SK-N-SH (cell line): ENCODE results near the gene RAB15. TPM values are rescaled to one million over a fixed set of nuclear protein-coding genes. Genes with fewer than 3 reads are reported as not detected.

Source experiments
- CTCF ChIA-PET: fragments of 300-600, 350-600 bp; formaldehyde crosslinking; extraction: SDS; loops from one replicate; lab custom pipeline; 2021; lab: Yijun Ruan, JAX
- POLR2A ChIA-PET: fragments of 350-600 bp; sonication (Branson Sonifier 250); formaldehyde crosslinking; extraction: SDS; loops from one replicate; lab custom pipeline; 2020; ENCODE audit warnings: antibody characterized with exemption, inconsistent platforms; lab: Yijun Ruan, JAX
- DNase-seq: peaks from one replicate; pipeline ENCODE4 v3.0.0; 2012
- H2AFZ ChIP-seq: fragments of 200-600 bp; sonication (generic); 2 replicates; pipeline ENCODE4 v1.8.1; 2016; ENCODE audit warnings: antibody characterized with exemption, mild to moderate bottlenecking, low read depth
- H3F3A ChIP-seq: fragments of 200-600 bp; sonication (generic); replicated peaks from 2 replicates; pipeline ENCODE3; 2016; ENCODE audit warnings: antibody characterized with exemption, mild to moderate bottlenecking; ENCODE audit not compliant: insufficient read depth
- H3K27ac ChIP-seq, 2 experiments: fragments of 200-500 bp in 1 of 2; fragments of 200-600 bp in 1 of 2; sonication (Bioruptor generic) in 1 of 2; sonication (generic), shearing (Covaris generic) in 1 of 2; 2 replicates each; pipeline versions ENCODE4 v1.5.1 to v1.6.1; 2014 to 2016; ENCODE audit warnings: low read depth in 2 of 2, inconsistent platforms in 1 of 2, low read length in 1 of 2, mild to moderate bottlenecking in 1 of 2, mixed read lengths in 1 of 2
- H3K27me3 ChIP-seq: fragments of 200-600 bp; sonication (generic), shearing (Covaris generic); 2 replicates; pipeline ENCODE4 v1.6.1; 2016; ENCODE audit warnings: mixed run types; ENCODE audit not compliant: insufficient read depth
- H3K36me3 ChIP-seq, 2 experiments: fragments of 200-500 bp in 1 of 2; fragments of 200-600 bp in 1 of 2; sonication (Bioruptor generic) in 1 of 2; sonication (generic) in 1 of 2; replicated peaks in 1 of 2; 2 replicates each; pipeline versions ENCODE3 to v1.5.1; 2014 to 2016; ENCODE audit warnings: low read length in 1 of 2, mild to moderate bottlenecking in 1 of 2; ENCODE audit not compliant: insufficient read depth in 2 of 2, control insufficient read depth in 1 of 2
- H3K4me1 ChIP-seq, 2 experiments: fragments of 200-500 bp in 1 of 2; fragments of 200-600 bp in 1 of 2; sonication (Bioruptor generic) in 1 of 2; sonication (generic), shearing (Covaris generic) in 1 of 2; 2 replicates each; pipeline versions ENCODE4 v1.5.1 to v1.6.1; 2014 to 2016; ENCODE audit warnings: low read depth in 1 of 2, low read length in 1 of 2, mixed run types in 1 of 2; ENCODE audit not compliant: insufficient read depth in 2 of 2, control insufficient read depth in 1 of 2
- H3K4me2 ChIP-seq: fragments of 200-600 bp; sonication (generic), shearing (Covaris generic); 2 replicates; pipeline ENCODE4 v1.6.1; 2017; ENCODE audit warnings: mixed run types
- H3K4me3 ChIP-seq, 2 experiments: fragments of 200-500 bp in 1 of 2; fragments of 200-600 bp in 1 of 2; sonication (Bioruptor generic) in 1 of 2; sonication (generic), shearing (Covaris generic) in 1 of 2; 2 replicates each; pipeline versions ENCODE4 v1.5.1 to v1.8.1; 2014 to 2016; ENCODE audit warnings: low read depth in 2 of 2, inconsistent platforms in 1 of 2, low read length in 1 of 2, mild to moderate bottlenecking in 1 of 2, mixed read lengths in 1 of 2, moderate library complexity in 1 of 2
- H3K79me2 ChIP-seq: fragments of 200-600 bp; sonication (generic); 2 replicates; pipeline ENCODE4 v1.8.1; 2017; ENCODE audit warnings: mild to moderate bottlenecking; ENCODE audit not compliant: insufficient read depth
- H3K9ac ChIP-seq: fragments of 200-600 bp; sonication (generic); 2 replicates; pipeline ENCODE4 v1.6.1; 2017; ENCODE audit warnings: mixed run types
- H3K9me2 ChIP-seq: fragments of 200-600 bp; sonication (generic); 2 replicates; pipeline ENCODE4 v1.6.1; 2017; ENCODE audit warnings: mixed run types
- H3K9me3 ChIP-seq: fragments of 200-600 bp; sonication (generic); 2 replicates; pipeline ENCODE4 v1.6.1; 2017; ENCODE audit warnings: mixed run types, mild to moderate bottlenecking, moderate library complexity
- H4K20me1 ChIP-seq: fragments of 200-600 bp; sonication (generic); 2 replicates; pipeline ENCODE4 v1.6.1; 2017; ENCODE audit warnings: mild to moderate bottlenecking, mixed run types; ENCODE audit not compliant: insufficient read depth
- CHD2 ChIP-seq: fragments of 150-350 bp; IDR thresholded peaks from 2 replicates; pipeline ENCODE4 v1.6.1; 2018; ENCODE audit warnings: low read length; ENCODE audit not compliant: partially characterized antibody
- ELF1 ChIP-seq: IDR thresholded peaks from 2 replicates; pipeline ENCODE4 v1.4.0; 2012
- EP300 ChIP-seq, 2 experiments: IDR thresholded peaks; 2 replicates each; pipeline versions ENCODE4 v1.4.0 to v1.6.1; 2012; ENCODE audit warnings: borderline replicate concordance in 1 of 2, low read depth in 1 of 2, low read length in 1 of 2
- GABPA ChIP-seq: IDR thresholded peaks from 2 replicates; pipeline ENCODE4 v1.4.0; 2012; ENCODE audit warnings: low read depth, mild to moderate bottlenecking
- GATA2 ChIP-seq: sonication (generic); formaldehyde crosslinking; IDR thresholded peaks from 2 replicates; pipeline ENCODE4 v1.5.0; 2020; ENCODE audit warnings: mild to moderate bottlenecking, missing genetic modification reagents
- JUND ChIP-seq: IDR thresholded peaks from 2 replicates; pipeline ENCODE4 v1.4.0; 2012
- MEF2A ChIP-seq: IDR thresholded peaks from 2 replicates; pipeline ENCODE4 v1.4.0; 2012; ENCODE audit warnings: low read depth, borderline replicate concordance
- MXI1 ChIP-seq: IDR thresholded peaks from 2 replicates; pipeline ENCODE4 v1.6.1; 2012; ENCODE audit warnings: mild to moderate bottlenecking, low read depth, low read length, improper control_type of control experiment
- NFIC ChIP-seq: IDR thresholded peaks from 2 replicates; pipeline ENCODE4 v1.4.0; 2012; ENCODE audit warnings: borderline replicate concordance
- POLR2AphosphoS5 ChIP-seq: IDR thresholded peaks from 2 replicates; pipeline ENCODE4 v1.6.1; 2012; ENCODE audit warnings: low read depth, low read length
- RCOR1 ChIP-seq: fragments of 150-350 bp; IDR thresholded peaks from 2 replicates; pipeline ENCODE4 v1.6.1; 2017; ENCODE audit warnings: antibody characterized with exemption, low read length
- RFX5 ChIP-seq: IDR thresholded peaks from 2 replicates; pipeline ENCODE4 v1.6.1; 2012; ENCODE audit warnings: mild to moderate bottlenecking, improper control_type of control experiment, low read length
- SIN3A ChIP-seq: IDR thresholded peaks from 2 replicates; pipeline ENCODE4 v1.6.1; 2012; ENCODE audit warnings: low read depth, mild to moderate bottlenecking, low read length, moderate library complexity, borderline replicate concordance
- TAF1 ChIP-seq: IDR thresholded peaks from 2 replicates; pipeline ENCODE4 v1.6.1; 2012; ENCODE audit warnings: low read depth, mild to moderate bottlenecking, low read length, moderate library complexity, borderline replicate concordance
- TCF12 ChIP-seq: IDR thresholded peaks from 2 replicates; pipeline ENCODE4 v1.4.0; 2012
- TEAD4 ChIP-seq: IDR thresholded peaks from 2 replicates; pipeline ENCODE4 v1.4.0; 2012; ENCODE audit warnings: mild to moderate bottlenecking, borderline replicate concordance; ENCODE audit not compliant: insufficient read depth
- YY1 ChIP-seq: IDR thresholded peaks from 2 replicates; pipeline ENCODE4 v1.4.0; 2012; ENCODE audit warnings: low read depth, mild to moderate bottlenecking
- WGBS: methylation state at CpG from one replicate; pipeline ENCODE4 v1.1.6; 2017; ENCODE audit warnings: low lambda C conversion rate; 5-methylcytosine and 5-hydroxymethylcytosine counted together
- polyA plus RNA-seq, 3 experiments: library from polyadenylated mRNA; depleted of rRNA; stranded (reverse); fragments of >200 nt; gene quantifications; 2 replicates each; pipeline ENCODE4 v1.2.3, GENCODE V29; 2012
- TF ChIP-seq, protein P1 (sequence below): IDR thresholded peaks from 2 replicates; pipeline ENCODE4 v1.6.1; 2012; ENCODE audit warnings: mild to moderate bottlenecking, low read depth, low read length, moderate library complexity

RAB15 gene
- polyA plus RNA-seq, 1 of the 3 experiments (the other 2 are of a cell fraction) = 14.2 TPM

DNA sequence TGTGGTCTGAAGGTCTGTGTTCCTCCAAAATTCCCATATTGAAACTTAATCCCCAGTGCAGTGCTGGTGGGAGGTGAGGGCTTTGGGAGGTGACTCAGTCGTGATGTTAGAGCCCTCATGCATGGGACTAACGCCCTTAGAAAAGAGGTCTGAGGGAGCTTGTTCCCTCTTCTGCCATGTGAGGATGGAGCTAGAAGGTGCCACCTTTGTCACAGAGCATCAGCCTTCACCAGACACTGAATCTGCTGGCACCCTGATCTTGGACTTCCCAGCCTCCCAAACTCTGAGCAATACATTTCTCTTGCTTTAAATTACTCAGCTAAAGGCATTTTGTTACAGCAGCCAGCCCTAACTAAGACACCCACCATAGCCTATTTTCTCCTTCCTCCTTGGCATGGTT lies 13.9 kb downstream of the RAB15 start:
- no peaks in the 10 kb centered on the region for H3K36me3 ChIP-seq
- no peaks in the 10 kb centered on the region for H3K9me3 ChIP-seq
- H3K4me1 ChIP-seq = peaks cover 0 to 32% of the 10 kb centered on the region in 2 experiments; a peak in 2 of 4 replicates
- H4K20me1 ChIP-seq = no peaks in the 10 kb centered on the region
- H3K9ac ChIP-seq = no peak overlapping the region
- H2AFZ ChIP-seq = no peak overlapping the region
- no peaks in the 10 kb centered on the region for H3K27me3 ChIP-seq
- H3K9me2 ChIP-seq = no peaks in the 10 kb centered on the region
- POLR2A ChIA-PET = no interaction called here
- TF ChIP-seq RFX5 = no peak
- TF ChIP-seq GABPA = no peak
- TF ChIP-seq ELF1 = no peak
- no peak for TF ChIP-seq EP300 (IDR thresholded peaks at IDR 0.05; ENCODE audit: borderline replicate concordance in 1 of 2, low read depth in 1 of 2, low read length in 1 of 2)
- TF ChIP-seq, protein P1, sequence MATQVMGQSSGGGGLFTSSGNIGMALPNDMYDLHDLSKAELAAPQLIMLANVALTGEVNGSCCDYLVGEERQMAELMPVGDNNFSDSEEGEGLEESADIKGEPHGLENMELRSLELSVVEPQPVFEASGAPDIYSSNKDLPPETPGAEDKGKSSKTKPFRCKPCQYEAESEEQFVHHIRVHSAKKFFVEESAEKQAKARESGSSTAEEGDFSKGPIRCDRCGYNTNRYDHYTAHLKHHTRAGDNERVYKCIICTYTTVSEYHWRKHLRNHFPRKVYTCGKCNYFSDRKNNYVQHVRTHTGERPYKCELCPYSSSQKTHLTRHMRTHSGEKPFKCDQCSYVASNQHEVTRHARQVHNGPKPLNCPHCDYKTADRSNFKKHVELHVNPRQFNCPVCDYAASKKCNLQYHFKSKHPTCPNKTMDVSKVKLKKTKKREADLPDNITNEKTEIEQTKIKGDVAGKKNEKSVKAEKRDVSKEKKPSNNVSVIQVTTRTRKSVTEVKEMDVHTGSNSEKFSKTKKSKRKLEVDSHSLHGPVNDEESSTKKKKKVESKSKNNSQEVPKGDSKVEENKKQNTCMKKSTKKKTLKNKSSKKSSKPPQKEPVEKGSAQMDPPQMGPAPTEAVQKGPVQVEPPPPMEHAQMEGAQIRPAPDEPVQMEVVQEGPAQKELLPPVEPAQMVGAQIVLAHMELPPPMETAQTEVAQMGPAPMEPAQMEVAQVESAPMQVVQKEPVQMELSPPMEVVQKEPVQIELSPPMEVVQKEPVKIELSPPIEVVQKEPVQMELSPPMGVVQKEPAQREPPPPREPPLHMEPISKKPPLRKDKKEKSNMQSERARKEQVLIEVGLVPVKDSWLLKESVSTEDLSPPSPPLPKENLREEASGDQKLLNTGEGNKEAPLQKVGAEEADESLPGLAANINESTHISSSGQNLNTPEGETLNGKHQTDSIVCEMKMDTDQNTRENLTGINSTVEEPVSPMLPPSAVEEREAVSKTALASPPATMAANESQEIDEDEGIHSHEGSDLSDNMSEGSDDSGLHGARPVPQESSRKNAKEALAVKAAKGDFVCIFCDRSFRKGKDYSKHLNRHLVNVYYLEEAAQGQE = no peak
- TF ChIP-seq CHD2 = no peak
- no peak for TF ChIP-seq MEF2A
- no peak for TF ChIP-seq NFIC
- TF ChIP-seq TCF12 = no peak
- no peak for TF ChIP-seq RCOR1
- TF ChIP-seq TAF1 = no peak
- TF ChIP-seq POLR2AphosphoS5 = no peak
- no peak for TF ChIP-seq YY1
- no peak overlapping the region for H3K4me3 ChIP-seq
- CTCF ChIA-PET = interaction anchor here (0.6 to 4.0 kb wide), 4 partner anchors 26 to 151 kb away, joined by 3 to 14 read pairs (median 4); partner anchors contain the start of gene FNTB
- 92% methylated on average over 2 of the region's 2 CpGs for WGBS
- H3K4me2 ChIP-seq = no peak overlapping the region
- no peaks in the 10 kb centered on the region for H3K79me2 ChIP-seq
- no peaks in the 10 kb centered on the region for H3F3A ChIP-seq
- DNase-seq = no peak
- H3K27ac ChIP-seq = no peak overlapping the region

DNA sequence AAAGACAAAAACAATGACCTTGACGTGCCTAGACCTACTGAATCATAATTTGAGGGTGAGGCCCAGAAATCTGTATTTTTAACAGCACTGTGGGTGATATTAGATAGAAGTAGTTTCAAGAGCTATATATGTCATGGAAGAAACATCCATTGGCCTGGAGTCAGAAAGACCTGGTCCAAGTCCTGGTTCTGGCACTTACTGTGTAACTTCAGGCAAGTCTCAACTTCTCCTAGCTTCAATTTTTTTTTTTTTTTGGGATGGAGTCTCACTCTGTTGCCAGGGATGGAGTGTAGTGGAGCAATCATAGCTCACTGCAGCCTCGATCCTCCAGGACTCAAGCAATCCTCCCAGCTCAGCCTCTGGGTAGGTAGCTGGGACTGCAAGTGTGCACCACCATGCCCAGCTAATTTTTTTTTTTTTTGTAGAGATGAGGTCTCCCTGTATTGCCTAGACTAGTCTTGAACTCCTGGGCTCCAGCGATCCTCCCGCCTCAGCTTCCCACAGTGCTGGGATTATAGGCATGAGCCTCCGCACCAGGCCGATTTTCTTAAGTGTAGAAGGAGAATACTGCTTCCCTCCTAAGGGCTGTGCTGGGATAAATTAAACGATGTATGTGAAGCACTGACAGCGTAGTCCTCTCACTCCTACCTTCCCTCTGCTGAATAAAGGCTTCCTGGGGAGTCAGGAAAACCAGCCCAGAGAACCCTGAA lies 15.3 kb downstream of the RAB15 start:
- no peak for TF ChIP-seq SIN3A
- TF ChIP-seq TEAD4 = no peak
- no peak for TF ChIP-seq MEF2A
- TF ChIP-seq GABPA = no peak
- no peak for TF ChIP-seq MXI1
- no peak for TF ChIP-seq GATA2 (CRISPR knock-in tag)
- TF ChIP-seq JUND = no peak
- TF ChIP-seq, all 33 proteins: peak for 0
- ChIA-PET CTCF (interaction anchor here (0.6 to 0.7 kb wide), 2 partner anchors 65 to 498 kb away, joined by 3 read pairs; no protein-coding TSS in a partner anchor), POLR2A (interaction anchor here (0.6 kb wide), 1 partner anchor 15 kb away, joined by 4 read pairs; the partner anchor contains the start of gene RAB15)
- Histone ChIP-seq H3K9ac (no peak overlapping the region), H3K4me2 (no peak overlapping the region), H3F3A (no peaks in the 10 kb centered on the region), H3K27ac (no peak overlapping the region), H3K9me3 (no peaks in the 10 kb centered on the region), H4K20me1 (no peaks in the 10 kb centered on the region), H3K4me3 (no peak overlapping the region), H3K4me1 (peaks cover 0 to 38% of the 10 kb centered on the region in 2 experiments; a peak in 2 of 4 replicates), H3K27me3 (no peaks in the 10 kb centered on the region), H2AFZ (no peak overlapping the region), H3K36me3 (no peaks in the 10 kb centered on the region), H3K79me2 (no peaks in the 10 kb centered on the region), H3K9me2 (no peaks in the 10 kb centered on the region)
- DNase-seq = no peak
- WGBS = 97% methylated on average over 8 of the region's 8 CpGs
